Measurements from ENCODE around the gene PARL. TPM values are rescaled to one million over a fixed set of nuclear protein-coding genes. Genes with fewer than 3 reads are reported as not detected.

The PARL gene
- total RNA-seq, 1 donor from 2014 or later = 39.2 TPM

DNA sequence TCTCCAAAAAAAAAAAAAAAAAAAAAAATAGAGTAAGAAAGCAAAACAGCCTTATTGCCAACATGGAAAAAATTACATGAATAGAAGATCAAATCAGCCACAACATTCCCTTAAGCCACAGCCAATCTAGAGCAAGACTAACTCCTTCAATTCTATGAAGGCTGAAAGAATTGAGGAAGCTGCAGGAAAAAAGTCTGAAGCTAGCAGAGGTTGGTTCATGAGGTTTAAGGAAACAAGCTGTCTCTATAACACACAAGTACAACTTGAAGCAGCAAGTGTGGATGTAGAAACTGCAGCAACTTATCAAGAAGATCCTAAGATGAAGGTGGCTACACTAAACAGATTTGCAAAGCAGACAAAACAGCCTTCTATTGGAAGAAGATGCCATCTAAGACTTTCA, 9.3 kb downstream of the PARL start:
- H3K36me3 Mint-ChIP-seq (ENCODE audit: low read depth) = peaks cover 5% of the 10 kb centered on the region
- H3K27ac Mint-ChIP-seq (ENCODE audit: unreplicated experiment) = no peak overlapping the region
- TF ChIP-seq, protein P1, sequence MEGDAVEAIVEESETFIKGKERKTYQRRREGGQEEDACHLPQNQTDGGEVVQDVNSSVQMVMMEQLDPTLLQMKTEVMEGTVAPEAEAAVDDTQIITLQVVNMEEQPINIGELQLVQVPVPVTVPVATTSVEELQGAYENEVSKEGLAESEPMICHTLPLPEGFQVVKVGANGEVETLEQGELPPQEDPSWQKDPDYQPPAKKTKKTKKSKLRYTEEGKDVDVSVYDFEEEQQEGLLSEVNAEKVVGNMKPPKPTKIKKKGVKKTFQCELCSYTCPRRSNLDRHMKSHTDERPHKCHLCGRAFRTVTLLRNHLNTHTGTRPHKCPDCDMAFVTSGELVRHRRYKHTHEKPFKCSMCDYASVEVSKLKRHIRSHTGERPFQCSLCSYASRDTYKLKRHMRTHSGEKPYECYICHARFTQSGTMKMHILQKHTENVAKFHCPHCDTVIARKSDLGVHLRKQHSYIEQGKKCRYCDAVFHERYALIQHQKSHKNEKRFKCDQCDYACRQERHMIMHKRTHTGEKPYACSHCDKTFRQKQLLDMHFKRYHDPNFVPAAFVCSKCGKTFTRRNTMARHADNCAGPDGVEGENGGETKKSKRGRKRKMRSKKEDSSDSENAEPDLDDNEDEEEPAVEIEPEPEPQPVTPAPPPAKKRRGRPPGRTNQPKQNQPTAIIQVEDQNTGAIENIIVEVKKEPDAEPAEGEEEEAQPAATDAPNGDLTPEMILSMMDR (IDR thresholded peaks at IDR 0.05) = no peak
- H3K9me3 Mint-ChIP-seq (ENCODE audit: low read depth) = no peaks in the 10 kb centered on the region
- H3K4me3 Mint-ChIP-seq (ENCODE audit: unreplicated experiment) = no peak overlapping the region
- no peak for DNase-seq (ENCODE audit: low spot score)
- no peaks in the 10 kb centered on the region for H3K27me3 Mint-ChIP-seq (ENCODE audit: low read depth)
- peaks cover 6% of the 10 kb centered on the region for H3K4me1 Mint-ChIP-seq (ENCODE audit: low read depth)

DNA sequence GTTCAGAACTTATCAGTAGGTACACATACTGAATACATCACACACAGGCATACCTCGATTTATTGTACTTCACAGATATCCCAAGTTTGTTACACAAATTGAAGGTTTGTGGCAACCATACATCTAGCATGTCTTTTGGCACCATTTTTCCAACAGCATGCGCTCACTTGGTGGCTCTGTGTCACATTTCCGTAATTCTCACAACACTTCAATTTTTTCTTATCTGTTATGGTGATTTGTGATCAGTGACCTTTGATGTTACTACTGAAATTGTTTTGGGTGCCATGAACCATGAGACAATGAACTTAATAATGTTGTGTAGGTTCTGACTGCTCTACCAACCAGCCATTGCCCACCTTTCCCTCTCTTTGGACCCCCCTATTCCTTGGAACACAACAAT, 10.8 kb downstream of the PARL start:
- no peaks in the 10 kb centered on the region for H3K9me3 Mint-ChIP-seq (ENCODE audit: low read depth)
- no peaks in the 10 kb centered on the region for H3K27me3 Mint-ChIP-seq (ENCODE audit: low read depth)
- no peak overlapping the region for H3K4me3 Mint-ChIP-seq (ENCODE audit: unreplicated experiment)
- H3K36me3 Mint-ChIP-seq (ENCODE audit: low read depth) = peaks cover 3% of the 10 kb centered on the region
- TF ChIP-seq, protein P1 (IDR thresholded peaks at IDR 0.05) = no peak
- peaks cover 6% of the 10 kb centered on the region for H3K4me1 Mint-ChIP-seq (ENCODE audit: low read depth)
- DNase-seq (ENCODE audit: low spot score) = no peak
- no peak overlapping the region for H3K27ac Mint-ChIP-seq (ENCODE audit: unreplicated experiment)

DNA sequence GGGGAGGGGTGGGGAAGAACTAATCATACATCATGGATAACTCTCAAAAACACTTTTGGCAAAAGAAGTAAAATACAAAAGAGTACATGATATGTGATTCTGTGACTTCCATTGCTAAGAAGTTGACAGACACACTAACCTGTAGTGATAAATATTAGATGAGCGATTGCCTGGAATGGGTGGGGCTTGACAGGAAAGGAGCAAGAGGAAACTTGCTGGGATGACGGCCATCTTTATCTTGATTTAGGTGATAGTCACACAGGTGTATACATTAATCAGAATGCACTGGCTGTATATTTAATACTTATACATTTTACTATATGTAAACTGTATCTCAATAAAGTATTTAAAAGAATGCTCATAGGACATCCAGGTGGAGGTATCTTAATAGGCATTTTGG, 13.1 kb downstream of the PARL start:
- DNase-seq (ENCODE audit: low spot score) = no peak
- Mint-ChIP-seq H3K27me3 (ENCODE audit: low read depth) (no peaks in the 10 kb centered on the region), H3K4me3 (ENCODE audit: unreplicated experiment) (no peak overlapping the region), H3K9me3 (ENCODE audit: low read depth) (no peaks in the 10 kb centered on the region), H3K27ac (ENCODE audit: unreplicated experiment) (no peak overlapping the region), H3K4me1 (ENCODE audit: low read depth) (peaks cover 6% of the 10 kb centered on the region), H3K36me3 (ENCODE audit: low read depth) (peaks cover 2% of the 10 kb centered on the region)
- TF ChIP-seq, protein P1 (IDR thresholded peaks at IDR 0.05) = no peak

DNA sequence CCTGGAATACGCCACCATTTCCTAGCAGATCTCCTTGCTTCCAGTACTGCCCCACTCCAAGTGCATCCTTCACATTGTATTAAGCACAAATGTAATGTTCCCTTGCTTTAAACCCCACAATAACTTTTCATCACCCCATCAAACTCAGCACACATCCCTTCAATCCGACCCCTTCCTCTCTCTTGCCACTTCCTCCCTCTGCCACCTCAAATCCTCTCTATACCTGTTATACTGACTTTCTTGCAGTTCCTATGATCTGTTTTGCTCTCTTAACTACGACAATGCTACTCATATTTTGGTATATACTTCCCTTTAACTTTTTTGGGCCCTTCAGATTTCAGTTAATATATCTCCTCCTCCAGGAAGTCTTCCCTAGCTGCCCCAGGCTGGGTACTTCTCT, 14.1 kb downstream of the PARL start:
- Mint-ChIP-seq H3K36me3 (ENCODE audit: low read depth) (peaks cover 2% of the 10 kb centered on the region), H3K27ac (ENCODE audit: unreplicated experiment) (no peak overlapping the region), H3K4me1 (ENCODE audit: low read depth) (peaks cover 6% of the 10 kb centered on the region), H3K9me3 (ENCODE audit: low read depth) (no peaks in the 10 kb centered on the region), H3K27me3 (ENCODE audit: low read depth) (no peaks in the 10 kb centered on the region), H3K4me3 (ENCODE audit: unreplicated experiment) (no peak overlapping the region)
- no peak for DNase-seq (ENCODE audit: low spot score)
- TF ChIP-seq, protein P1 (IDR thresholded peaks at IDR 0.05) = no peak

DNA sequence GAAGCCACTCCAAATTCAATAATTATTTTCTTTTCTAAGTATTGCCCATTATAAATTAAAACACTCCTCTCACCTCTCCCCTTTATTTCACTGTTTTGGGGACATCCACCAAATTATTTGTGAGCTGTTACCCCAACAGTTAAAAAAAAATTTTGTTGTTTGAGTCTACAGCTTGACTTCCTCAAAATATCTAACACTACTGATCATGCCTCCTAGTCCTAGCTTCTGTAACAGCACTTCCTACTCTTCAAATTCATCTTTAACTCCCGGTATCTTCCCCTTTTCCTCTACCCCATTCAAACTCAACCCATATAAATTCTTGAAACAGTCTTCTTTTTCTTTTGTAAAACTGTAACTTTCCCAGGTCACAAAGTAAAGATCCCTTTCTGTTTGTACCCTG, 15.9 kb downstream of the PARL start:
- DNase-seq (ENCODE audit: low spot score) = no peak
- Mint-ChIP-seq H3K9me3 (ENCODE audit: low read depth) (no peaks in the 10 kb centered on the region), H3K36me3 (ENCODE audit: low read depth) (peaks cover 6% of the 10 kb centered on the region), H3K27ac (ENCODE audit: unreplicated experiment) (no peak overlapping the region), H3K27me3 (ENCODE audit: low read depth) (no peaks in the 10 kb centered on the region), H3K4me3 (ENCODE audit: unreplicated experiment) (no peak overlapping the region), H3K4me1 (ENCODE audit: low read depth) (no peaks in the 10 kb centered on the region)
- TF ChIP-seq, protein P1 (IDR thresholded peaks at IDR 0.05) = no peak

Data from chondrocyte (in vitro differentiated cells).